Measurements from ENCODE around the gene COL27A1. TPM values are rescaled to one million over a fixed set of nuclear protein-coding genes. Genes with fewer than 3 reads are reported as not detected.

COL27A1 gene
- polyA plus RNA-seq, 1 of the 3 experiments (the other 2 are of a cell fraction), result 8.7 TPM

GRCh38 chr9:114187827-114188226 lies 32.5 kb downstream of the COL27A1 start (continued):
- TF ChIP-seq USF2 (IDR thresholded peaks at IDR 0.05; ENCODE audit: borderline replicate concordance, low read depth, low read length), result no peak
- no peak for TF ChIP-seq RXRA (IDR thresholded peaks at IDR 0.05; ENCODE audit: borderline replicate concordance, low read depth)
- no peak for TF ChIP-seq FOXM1 (IDR thresholded peaks at IDR 0.05; ENCODE audit: low read depth)

GRCh38 chr9:114189823-114190562 lies 34.7 kb downstream of the COL27A1 start:
- H3K4me2 ChIP-seq, result no peak overlapping the region
- no peaks in the 10 kb centered on the region for H3F3A ChIP-seq (replicated peaks; ENCODE audit: insufficient read depth)
- H3K27me3 ChIP-seq (ENCODE audit: insufficient read depth), result no peaks in the 10 kb centered on the region
- ChIA-PET POLR2A (no interaction called here), CTCF (no interaction called here)
- H3K9me3 ChIP-seq, result peaks cover 10% of the 10 kb centered on the region; the same call in 1 of the 2 replicates
- no peak overlapping the region for H3K9ac ChIP-seq
- DNase-seq, result no peak
- TF ChIP-seq CHD2 (IDR thresholded peaks at IDR 0.05; ENCODE audit: low read length, partially characterized antibody), result no peak
- no peak for TF ChIP-seq ELF1 (IDR thresholded peaks at IDR 0.05)
- no peak for TF ChIP-seq RXRA (IDR thresholded peaks at IDR 0.05; ENCODE audit: borderline replicate concordance, low read depth)
- no peak for TF ChIP-seq MXI1 (IDR thresholded peaks at IDR 0.05; ENCODE audit: low read depth, low read length)
- TF ChIP-seq FOXJ3 (CRISPR knock-in tag; IDR thresholded peaks at IDR 0.05), result no peak
- TF ChIP-seq TAF1 (IDR thresholded peaks at IDR 0.05; ENCODE audit: borderline replicate concordance, low read depth, low read length), result no peak
- TF ChIP-seq USF2 (IDR thresholded peaks at IDR 0.05; ENCODE audit: borderline replicate concordance, low read depth, low read length), result no peak
- TF ChIP-seq EP300 (IDR thresholded peaks at IDR 0.05; ENCODE audit: borderline replicate concordance in 1 of 2, low read depth in 1 of 2, low read length in 1 of 2), result no peak
- no peak for TF ChIP-seq NRF1 (IDR thresholded peaks at IDR 0.05; ENCODE audit: low read depth, low read length)
- no peak for TF ChIP-seq FOSL2 (IDR thresholded peaks at IDR 0.05; ENCODE audit: borderline replicate concordance, low read depth)
- TF ChIP-seq RCOR1 (IDR thresholded peaks at IDR 0.05; ENCODE audit: low read length), result no peak
- no peak for TF ChIP-seq EZH2phosphoT487 (IDR thresholded peaks at IDR 0.05; ENCODE audit: borderline replicate concordance, low read depth)
- TF ChIP-seq USF1 (IDR thresholded peaks at IDR 0.05; ENCODE audit: borderline replicate concordance, low read depth), result no peak
- TF ChIP-seq RAD21 (IDR thresholded peaks at IDR 0.05; ENCODE audit: low read length), result no peak
- no peak for TF ChIP-seq TCF12 (IDR thresholded peaks at IDR 0.05)
- TF ChIP-seq IRF3 (IDR thresholded peaks at IDR 0.05; ENCODE audit: low read depth, low read length), result no peak
- TF ChIP-seq MAX (IDR thresholded peaks at IDR 0.05; ENCODE audit: low read depth), result no peak
- TF ChIP-seq GATA2 (CRISPR knock-in tag; IDR thresholded peaks at IDR 0.05), result no peak
- H3K27ac ChIP-seq (ENCODE audit: low read depth in 2 of 2, low read length in 1 of 2), result no peak overlapping the region
- H4K20me1 ChIP-seq (ENCODE audit: insufficient read depth), result no peaks in the 10 kb centered on the region
- no peaks in the 10 kb centered on the region for H3K9me2 ChIP-seq
- no peak overlapping the region for H3K4me3 ChIP-seq (ENCODE audit: low read depth in 2 of 2, low read length in 1 of 2)
- 53% methylated on average over 2 of the region's 2 CpGs for WGBS (ENCODE audit: low lambda C conversion rate)
- H3K4me1 ChIP-seq (ENCODE audit: control insufficient read depth in 1 of 2, insufficient read depth in 2 of 2, low read depth in 1 of 2, low read length in 1 of 2), result peaks cover 0 to 24% of the 10 kb centered on the region in 2 experiments; a peak in 1 of 4 replicates
- no peak overlapping the region for H2AFZ ChIP-seq (ENCODE audit: low read depth)
- no peaks in the 10 kb centered on the region for H3K79me2 ChIP-seq (ENCODE audit: insufficient read depth)
- peaks cover 0 to 11% of the 10 kb centered on the region in 2 experiments for H3K36me3 ChIP-seq (replicated peaks in 1 of 2; ENCODE audit: control insufficient read depth in 1 of 2, insufficient read depth in 2 of 2, low read length in 1 of 2)
